DND-41 (cell line): ENCODE data around the gene MINDY4.

ENCODE experiments used
- ATAC-seq: fragments of 200-7000 bp; cut with Tn5 transposase; 3 replicates; pipeline ENCODE4 v1.9.1; 2021; ENCODE audit warnings: low read depth; ENCODE audit not compliant: insufficient read depth
- DNase-seq: peaks from one replicate; pipeline ENCODE4 v3.0.0-alpha.2; 2020
- H2AFZ ChIP-seq: 2 replicates; pipeline ENCODE4 v1.6.0; 2012; ENCODE audit warnings: low read depth, low read length
- H3K27ac ChIP-seq: 2 replicates; pipeline ENCODE4 v1.5.1; 2012; ENCODE audit warnings: low read length, inconsistent platforms
- H3K27me3 ChIP-seq: fragments of 200-600 bp; sonication (generic); 2 replicates; pipeline ENCODE4 v1.6.0; 2012; ENCODE audit warnings: low read length, mild to moderate bottlenecking, inconsistent platforms; ENCODE audit not compliant: insufficient read depth, poor library complexity
- H3K36me3 ChIP-seq: 2 replicates; pipeline ENCODE4 v1.5.1; 2012; ENCODE audit warnings: low read length, inconsistent platforms; ENCODE audit not compliant: insufficient read depth
- H3K4me1 ChIP-seq: 2 replicates; pipeline ENCODE4 v1.5.1; 2012; ENCODE audit warnings: mild to moderate bottlenecking, low read length; ENCODE audit not compliant: insufficient read depth
- H3K4me2 ChIP-seq: 2 replicates; pipeline ENCODE4 v1.6.0; 2012; ENCODE audit warnings: mild to moderate bottlenecking, moderate library complexity, low read length, inconsistent platforms; ENCODE audit not compliant: insufficient read depth
- H3K4me3 ChIP-seq, 2 experiments: fragments of 200-600 bp in 1 of 2; shearing (Covaris generic) in 1 of 2; 2 replicates each; pipeline ENCODE4 v1.5.1; 2012 to 2016; ENCODE audit warnings: inconsistent platforms in 2 of 2, low read length in 2 of 2, mild to moderate bottlenecking in 2 of 2, low read depth in 1 of 2, moderate library complexity in 1 of 2
- H3K79me2 ChIP-seq: 2 replicates; pipeline ENCODE4 v1.6.0; 2012; ENCODE audit warnings: low read length, inconsistent platforms; ENCODE audit not compliant: insufficient read depth
- H3K9ac ChIP-seq: 2 replicates; pipeline ENCODE4 v1.6.0; 2012; ENCODE audit warnings: low read depth, mild to moderate bottlenecking, inconsistent platforms, low read length, moderate library complexity
- H3K9me3 ChIP-seq: 2 replicates; pipeline ENCODE4 v1.5.1; 2012; ENCODE audit warnings: low read length, moderate library complexity, mild to moderate bottlenecking, inconsistent platforms; ENCODE audit not compliant: insufficient read depth, severe bottlenecking
- H4K20me1 ChIP-seq: 2 replicates; pipeline ENCODE4 v1.6.0; 2012; ENCODE audit warnings: low read length; ENCODE audit not compliant: insufficient read depth
- EZH2 ChIP-seq: IDR thresholded peaks from 3 replicates; pipeline ENCODE4 v1.6.1; 2012; ENCODE audit warnings: borderline replicate concordance, low read depth, mild to moderate bottlenecking, moderate library complexity, low read length, inconsistent platforms; ENCODE audit not compliant: severe bottlenecking
- TF ChIP-seq, protein P1 (sequence below): IDR thresholded peaks from 2 replicates; pipeline ENCODE4 v1.5.1; 2012; ENCODE audit warnings: borderline replicate concordance, low read length, moderate library complexity, mild to moderate bottlenecking; ENCODE audit not compliant: poor library complexity, severe bottlenecking; ENCODE audit errors: extremely low read depth

MINDY4 gene

DNA sequence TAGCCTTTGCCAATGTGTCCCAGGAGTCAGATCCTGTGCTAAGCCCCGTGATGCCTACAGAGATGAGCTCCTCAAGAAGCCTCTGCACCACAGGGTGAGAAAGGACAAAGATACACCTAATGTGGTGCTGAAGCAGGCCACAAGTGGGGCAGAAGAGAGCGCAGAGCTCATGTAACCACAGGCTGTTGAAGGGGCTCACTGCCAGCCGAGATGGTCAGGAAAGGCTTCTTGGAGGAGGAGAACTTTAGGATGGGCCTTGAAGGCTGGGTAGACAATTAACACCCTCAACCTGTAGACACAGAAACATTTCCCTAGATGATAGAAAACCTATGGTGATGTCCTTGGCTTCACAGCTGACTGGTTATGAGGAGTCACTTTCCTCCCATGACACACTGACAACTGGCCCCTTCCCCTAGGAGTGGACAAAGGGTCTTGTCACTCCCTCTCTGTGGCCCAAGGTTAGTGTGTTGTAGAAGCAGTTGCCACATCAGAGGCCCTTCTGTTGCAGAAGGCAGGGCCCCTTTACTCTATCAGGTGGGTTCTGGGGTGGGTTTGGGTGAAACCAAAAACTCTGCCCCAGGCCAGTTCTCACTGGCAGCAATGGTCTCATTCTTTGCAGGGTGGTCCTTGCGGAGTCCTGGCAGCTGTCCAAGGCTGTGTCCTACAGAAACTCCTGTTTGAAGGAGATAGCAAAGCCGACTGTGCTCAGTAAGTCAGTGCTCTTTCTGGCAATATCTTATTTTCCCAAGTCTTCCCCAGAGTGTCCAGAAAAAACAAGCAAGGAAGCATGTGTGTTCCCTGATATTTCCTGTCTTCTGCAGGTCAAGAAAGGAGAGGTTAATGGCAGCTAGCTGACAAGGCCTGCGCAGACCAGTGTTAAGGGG is 69.2 kb downstream of the MINDY4 start:
- TF ChIP-seq, protein P1, sequence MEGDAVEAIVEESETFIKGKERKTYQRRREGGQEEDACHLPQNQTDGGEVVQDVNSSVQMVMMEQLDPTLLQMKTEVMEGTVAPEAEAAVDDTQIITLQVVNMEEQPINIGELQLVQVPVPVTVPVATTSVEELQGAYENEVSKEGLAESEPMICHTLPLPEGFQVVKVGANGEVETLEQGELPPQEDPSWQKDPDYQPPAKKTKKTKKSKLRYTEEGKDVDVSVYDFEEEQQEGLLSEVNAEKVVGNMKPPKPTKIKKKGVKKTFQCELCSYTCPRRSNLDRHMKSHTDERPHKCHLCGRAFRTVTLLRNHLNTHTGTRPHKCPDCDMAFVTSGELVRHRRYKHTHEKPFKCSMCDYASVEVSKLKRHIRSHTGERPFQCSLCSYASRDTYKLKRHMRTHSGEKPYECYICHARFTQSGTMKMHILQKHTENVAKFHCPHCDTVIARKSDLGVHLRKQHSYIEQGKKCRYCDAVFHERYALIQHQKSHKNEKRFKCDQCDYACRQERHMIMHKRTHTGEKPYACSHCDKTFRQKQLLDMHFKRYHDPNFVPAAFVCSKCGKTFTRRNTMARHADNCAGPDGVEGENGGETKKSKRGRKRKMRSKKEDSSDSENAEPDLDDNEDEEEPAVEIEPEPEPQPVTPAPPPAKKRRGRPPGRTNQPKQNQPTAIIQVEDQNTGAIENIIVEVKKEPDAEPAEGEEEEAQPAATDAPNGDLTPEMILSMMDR: no peak
- no peak for TF ChIP-seq EZH2
- Histone ChIP-seq H3K79me2 (no peaks in the 10 kb centered on the region), H3K27me3 (no peaks in the 10 kb centered on the region), H4K20me1 (no peaks in the 10 kb centered on the region), H3K9ac (no peak overlapping the region), H3K4me2 (no peak overlapping the region), H3K9me3 (no peaks in the 10 kb centered on the region), H3K4me1 (no peaks in the 10 kb centered on the region), H3K27ac (no peak overlapping the region), H3K4me3 (no peak overlapping the region), H2AFZ (no peak overlapping the region), H3K36me3 (no peaks in the 10 kb centered on the region)
- no peak for ATAC-seq
- DNase-seq: no peak

DNA sequence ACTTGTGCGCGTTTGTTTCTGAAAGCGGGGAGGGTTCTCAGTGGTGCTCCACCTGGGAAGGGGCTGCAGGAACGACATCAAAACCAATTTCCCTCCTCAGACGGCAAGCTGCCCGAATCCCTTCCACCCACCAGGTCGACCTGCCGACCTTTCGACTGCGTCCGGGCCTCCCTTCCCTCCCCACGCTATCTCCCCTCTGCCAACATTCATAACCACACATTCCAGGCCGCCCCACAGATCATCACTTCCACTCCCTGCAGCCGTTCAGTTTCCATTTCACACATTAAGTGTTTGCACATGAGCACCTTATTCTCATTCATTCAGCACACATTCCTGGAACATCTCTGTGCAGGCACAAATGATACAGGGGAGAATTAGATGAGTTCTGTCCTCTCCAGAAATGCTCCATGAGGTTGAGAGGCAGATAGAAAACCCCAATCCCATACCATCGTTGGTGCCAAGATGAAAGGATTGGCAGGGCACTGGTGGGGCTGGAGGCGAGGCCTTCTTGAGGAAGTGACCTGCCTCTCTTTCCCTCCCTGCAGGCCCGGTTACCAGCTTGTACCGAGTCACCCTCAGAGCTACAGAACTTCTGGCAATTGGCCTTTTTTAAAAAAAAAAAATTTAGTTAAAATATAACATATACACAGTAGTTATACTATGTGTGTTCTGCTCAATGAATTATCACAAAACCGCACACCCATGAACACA is 70.0 kb downstream of the MINDY4 start:
- Histone ChIP-seq H3K4me2 (no peak overlapping the region), H2AFZ (no peak overlapping the region), H3K9me3 (no peaks in the 10 kb centered on the region), H3K79me2 (no peaks in the 10 kb centered on the region), H4K20me1 (no peaks in the 10 kb centered on the region), H3K27me3 (no peaks in the 10 kb centered on the region), H3K9ac (no peak overlapping the region), H3K4me3 (no peak overlapping the region), H3K36me3 (no peaks in the 10 kb centered on the region), H3K27ac (no peak overlapping the region), H3K4me1 (no peaks in the 10 kb centered on the region)
- no peak for DNase-seq
- TF ChIP-seq EZH2: no peak
- TF ChIP-seq, protein P1: no peak
- no peak for ATAC-seq

DNA sequence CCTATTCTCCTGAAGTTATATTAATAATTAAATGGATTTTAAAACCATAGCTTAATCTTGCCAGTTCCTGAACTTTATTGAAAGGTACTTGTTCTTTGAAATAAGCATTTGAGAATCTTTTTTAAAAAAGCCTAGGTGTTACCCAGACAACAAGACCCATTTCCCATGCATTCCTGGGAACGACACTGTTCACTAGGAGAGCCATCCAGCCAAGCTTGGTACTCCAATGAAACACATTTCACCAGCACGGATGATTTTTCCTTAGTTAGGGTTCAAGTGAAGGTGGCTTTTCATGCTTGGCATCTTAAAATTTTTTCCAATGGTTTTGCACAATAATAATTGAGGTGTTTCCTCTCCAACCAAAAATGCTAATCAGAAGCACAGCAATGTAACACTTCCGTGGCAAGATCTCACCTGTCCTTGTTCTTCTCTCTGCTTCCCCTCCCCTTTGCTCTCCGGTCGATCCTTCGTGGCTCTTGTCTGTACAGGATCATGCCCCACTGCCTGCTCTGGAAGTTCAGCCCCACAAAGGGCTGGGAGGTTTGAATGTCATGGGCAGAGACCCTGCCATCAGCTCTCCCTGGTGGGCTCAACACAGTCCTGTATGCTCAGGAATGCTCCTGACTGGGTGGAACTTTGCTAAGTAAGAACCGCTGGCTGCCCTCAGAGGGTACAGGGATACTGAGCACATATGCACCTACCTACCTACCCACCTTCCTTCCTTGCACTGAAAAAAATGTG is 70.8 kb downstream of the MINDY4 start:
- no peaks in the 10 kb centered on the region for H3K9me3 ChIP-seq
- H3K4me3 ChIP-seq: no peak overlapping the region
- H3K27me3 ChIP-seq: no peaks in the 10 kb centered on the region
- H3K9ac ChIP-seq: no peak overlapping the region
- no peaks in the 10 kb centered on the region for H3K4me1 ChIP-seq
- H3K36me3 ChIP-seq: no peaks in the 10 kb centered on the region
- DNase-seq (no peak), ATAC-seq (no peak)
- no peaks in the 10 kb centered on the region for H3K79me2 ChIP-seq
- H4K20me1 ChIP-seq: no peaks in the 10 kb centered on the region
- TF ChIP-seq, protein P1: no peak
- no peak for TF ChIP-seq EZH2
- H3K4me2 ChIP-seq: no peak overlapping the region
- H2AFZ ChIP-seq: no peak overlapping the region
- no peak overlapping the region for H3K27ac ChIP-seq
